ENCODE data around the gene ALKBH3. TPM values are rescaled to one million over a fixed set of nuclear protein-coding genes. Genes with fewer than 3 reads are reported as not detected.

ALKBH3 gene
- total RNA-seq, 1 experiment from 2014 or later = 13.3 TPM

GRCh38 chr11:43871051-43871450, 9.6 kb upstream of the ALKBH3 start:
- ChIA-PET CTCF (no interaction called here), POLR2A (no interaction called here)
- ATAC-seq = no peak
- Mint-ChIP-seq H3K27me3 (ENCODE audit: low read depth) (peaks cover 71% of the 10 kb centered on the region), H3K4me3 (no peak overlapping the region), H3K27ac (no peak overlapping the region), H3K4me1 (no peaks in the 10 kb centered on the region), H3K9me3 (no peaks in the 10 kb centered on the region), H3K36me3 (no peaks in the 10 kb centered on the region)
- TF ChIP-seq ZNF232 (CRISPR knock-in tag; IDR thresholded peaks at IDR 0.05) = no peak
- TF ChIP-seq E2F4 (CRISPR knock-in tag; IDR thresholded peaks at IDR 0.05; ENCODE audit: borderline replicate concordance, low read depth) = no peak
- no peak for TF ChIP-seq HMGA2 (CRISPR knock-in tag; IDR thresholded peaks at IDR 0.05)
- no peak for TF ChIP-seq ZNF263 (CRISPR knock-in tag; IDR thresholded peaks at IDR 0.05; ENCODE audit: low read depth)
- TF ChIP-seq CBFB (CRISPR knock-in tag; IDR thresholded peaks at IDR 0.05; ENCODE audit: low read depth) = no peak
- TF ChIP-seq FOXP4 (CRISPR knock-in tag; IDR thresholded peaks at IDR 0.05) = no peak
- no peak for TF ChIP-seq AR (CRISPR knock-in tag; IDR thresholded peaks at IDR 0.05)
- DNase-seq (ENCODE audit: low spot score) = no peak

GRCh38 chr11:43872995-43873394, 7.6 kb upstream of the ALKBH3 start:
- no peak overlapping the region for H3K4me3 Mint-ChIP-seq
- ChIA-PET POLR2A (no interaction called here), CTCF (interaction anchor here (1.0 kb wide), 1 partner anchor 300 kb away, joined by 3 read pairs; no protein-coding TSS in a partner anchor)
- ATAC-seq = no peak
- no peaks in the 10 kb centered on the region for H3K4me1 Mint-ChIP-seq
- TF ChIP-seq FOXP4 (CRISPR knock-in tag; IDR thresholded peaks at IDR 0.05) (no peak), AR (CRISPR knock-in tag; IDR thresholded peaks at IDR 0.05) (no peak), MXD4 (CRISPR knock-in tag; IDR thresholded peaks at IDR 0.05; ENCODE audit: borderline replicate concordance) (no peak), EMX1 (CRISPR knock-in tag; IDR thresholded peaks at IDR 0.05) (no peak), MAX (CRISPR knock-in tag; IDR thresholded peaks at IDR 0.05) (no peak), MYBL2 (CRISPR knock-in tag; IDR thresholded peaks at IDR 0.05) (no peak), ZNF423 (CRISPR knock-in tag; IDR thresholded peaks at IDR 0.05) (no peak), NFYB (CRISPR knock-in tag; conservative IDR thresholded peaks at IDR 0.05; ENCODE audit: low read depth) (no peak), CREB1 (CRISPR knock-in tag; IDR thresholded peaks at IDR 0.05) (no peak), TP53 (CRISPR knock-in tag; IDR thresholded peaks at IDR 0.05) (no peak), ATF3 (CRISPR knock-in tag; conservative IDR thresholded peaks at IDR 0.05) (no peak)
- H3K36me3 Mint-ChIP-seq = no peaks in the 10 kb centered on the region
- H3K27me3 Mint-ChIP-seq (ENCODE audit: low read depth) = peaks cover 84% of the 10 kb centered on the region
- H3K9me3 Mint-ChIP-seq = no peaks in the 10 kb centered on the region
- DNase-seq (ENCODE audit: low spot score) = no peak
- no peak overlapping the region for H3K27ac Mint-ChIP-seq

All from WTC11 (cell line).